Activated CD8-positive, alpha-beta memory T cell treated with anti-CD3 and anti-CD28 coated beads, Interleukin-2, amount 50 U/mL, for 1 hour (primary cell): ENCODE measurements around the gene LCMT1.

Experiments
- DNase-seq: peaks from one replicate; pipeline ENCODE4 v3.0.0-alpha.2; 2020; ENCODE audit errors: extremely low read depth

Gene LCMT1

DNA sequence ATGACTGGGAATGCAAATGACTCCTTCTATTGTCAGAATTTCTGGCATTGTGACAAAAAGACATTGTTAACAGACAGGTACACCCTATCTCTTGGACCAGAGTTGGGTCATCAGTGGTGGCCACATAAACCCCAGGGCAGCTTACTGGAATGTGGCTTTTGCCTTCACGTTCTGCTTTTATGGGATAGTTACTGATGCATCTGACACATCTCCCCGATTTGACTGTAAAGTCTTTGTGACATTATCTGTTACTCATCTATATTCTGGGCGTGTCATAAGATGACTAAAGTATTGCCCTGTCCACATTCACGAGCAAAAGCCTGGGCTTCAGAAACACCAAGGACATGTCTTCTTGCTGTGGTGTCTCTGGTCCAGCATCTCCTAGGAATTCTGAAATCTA, 86.5 kb downstream of the LCMT1 start:
- DNase-seq: no peak

GRCh38 chr16:25199457-25199856, 87.9 kb downstream of the LCMT1 start:
- no peak for DNase-seq

- DNase-seq: no peak
Measured at GRCh38 chr16:25210758-25211157, 99.2 kb downstream of the LCMT1 start.

DNA sequence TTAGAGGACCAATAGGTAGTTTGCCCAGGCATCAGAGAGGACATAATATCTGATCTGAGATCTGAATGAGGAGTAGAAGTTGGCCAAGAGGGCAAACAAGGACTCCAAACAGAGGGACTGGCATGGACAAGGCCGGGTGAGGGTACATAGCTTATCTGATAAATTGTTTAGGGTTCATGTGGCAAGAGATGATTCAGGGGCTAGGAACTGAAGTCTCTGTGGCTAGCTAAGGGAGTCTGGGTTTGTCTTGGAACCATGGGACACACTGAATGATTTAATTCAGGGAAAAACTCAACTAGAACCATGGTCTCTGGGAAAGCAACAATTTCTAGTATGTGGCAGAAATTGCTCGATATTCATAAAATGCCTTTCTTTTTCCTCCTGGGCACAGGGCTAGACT, 101.1 kb downstream of the LCMT1 start:
- DNase-seq: no peak

DNA sequence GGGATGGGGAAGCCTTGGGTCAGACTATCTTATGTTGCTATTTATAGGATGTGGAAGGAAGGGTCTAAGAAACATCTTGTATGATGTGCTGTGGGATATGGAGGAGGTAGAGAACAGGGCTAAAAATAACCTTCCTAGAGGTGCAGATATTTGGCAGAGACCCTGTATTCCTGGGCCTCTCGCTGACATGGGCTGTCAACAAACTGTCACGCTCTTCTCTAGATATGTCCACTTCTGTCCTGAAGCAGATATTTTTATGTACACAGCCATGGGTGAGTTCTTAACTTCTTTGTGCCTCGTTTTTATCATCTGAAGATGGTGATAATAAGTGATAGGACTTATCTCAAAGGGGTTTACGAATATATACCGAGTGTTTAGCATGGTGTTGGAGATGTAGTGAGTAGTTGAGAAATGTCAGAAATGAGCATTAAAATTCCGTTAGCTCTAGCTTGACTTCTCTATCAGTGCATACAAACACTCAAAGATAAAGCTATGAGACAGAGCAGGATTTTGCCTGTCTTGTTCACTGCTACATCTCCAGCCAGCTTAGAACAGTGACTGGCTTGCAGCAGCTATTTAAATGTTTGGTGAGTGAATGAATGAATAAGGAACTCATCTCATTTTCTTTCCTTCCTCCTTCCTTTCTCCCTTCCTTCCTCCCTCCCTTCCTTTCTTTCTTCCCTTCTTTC, 102.3 kb downstream of the LCMT1 start:
- no peak for DNase-seq

DNA sequence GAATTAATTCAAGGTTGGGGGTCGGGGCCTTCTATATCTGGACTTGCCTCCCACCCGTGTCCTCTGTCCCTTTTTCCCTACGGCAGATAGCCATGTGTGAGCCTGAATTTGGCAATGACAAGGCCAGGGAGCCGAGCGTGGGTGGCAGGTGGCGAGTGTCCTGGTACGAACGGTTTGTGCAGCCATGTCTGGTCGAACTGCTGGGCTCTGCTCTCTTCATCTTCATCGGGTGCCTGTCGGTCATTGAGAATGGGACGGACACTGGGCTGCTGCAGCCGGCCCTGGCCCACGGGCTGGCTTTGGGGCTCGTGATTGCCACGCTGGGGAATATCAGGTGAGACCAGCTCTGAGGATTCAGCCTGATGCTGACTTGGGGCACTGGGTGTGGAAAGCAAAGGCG, 105.6 kb downstream of the LCMT1 start:
- DNase-seq: no peak

DNA sequence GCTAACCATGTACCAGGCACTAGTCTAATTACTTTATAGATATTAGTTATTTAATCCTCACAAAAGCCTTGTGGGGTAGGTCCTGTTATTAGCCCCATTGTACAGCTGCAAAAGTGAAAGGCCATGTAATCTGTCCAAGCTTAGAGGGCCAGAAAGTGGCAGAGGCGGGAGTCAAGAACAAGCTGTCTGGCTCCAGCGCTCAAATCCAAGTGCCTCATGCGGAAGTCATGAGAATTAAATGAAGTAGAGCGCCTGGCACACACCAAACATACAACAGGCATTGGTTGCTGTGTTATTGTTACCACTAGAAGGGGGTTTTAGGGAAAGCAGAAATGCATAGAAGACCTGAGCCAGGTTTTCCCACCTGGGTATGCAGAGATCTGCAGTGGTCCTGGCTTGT, 106.4 kb downstream of the LCMT1 start:
- no peak for DNase-seq

DNA sequence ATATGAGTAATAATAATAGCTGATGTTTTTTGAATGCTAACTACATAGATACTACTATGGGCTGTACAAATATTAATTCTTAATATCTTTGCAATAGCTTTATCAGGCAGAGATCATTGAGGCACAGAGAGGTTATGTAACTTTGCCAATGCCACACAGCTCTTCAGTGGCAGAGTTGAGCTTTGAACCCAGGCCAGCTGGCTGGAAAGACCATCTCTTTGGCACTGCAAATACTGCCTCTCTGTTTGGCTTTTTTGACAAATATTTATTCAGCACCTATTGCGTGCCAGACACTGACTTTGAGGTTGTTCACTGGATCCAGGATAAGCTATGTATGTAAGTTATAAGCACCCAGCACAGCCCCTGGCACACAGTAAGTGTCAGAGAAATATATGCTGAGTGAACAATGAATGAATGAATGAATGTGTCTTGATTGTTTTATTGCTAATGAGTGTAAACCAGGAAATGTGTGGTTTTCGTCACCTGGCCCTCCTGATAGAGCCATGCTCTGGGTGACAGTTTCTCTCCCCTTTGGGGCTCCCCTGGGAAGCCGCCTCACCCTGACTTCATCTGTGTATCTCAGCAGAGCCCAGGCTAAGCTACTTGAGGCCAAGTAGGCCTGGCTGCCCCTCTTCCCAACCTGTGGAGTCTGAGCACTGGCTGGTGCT, 107.7 kb downstream of the LCMT1 start:
- no peak for DNase-seq

- no peak for DNase-seq
Measured at GRCh38 chr16:25222959-25223358, 111.4 kb downstream of the LCMT1 start.

DNA sequence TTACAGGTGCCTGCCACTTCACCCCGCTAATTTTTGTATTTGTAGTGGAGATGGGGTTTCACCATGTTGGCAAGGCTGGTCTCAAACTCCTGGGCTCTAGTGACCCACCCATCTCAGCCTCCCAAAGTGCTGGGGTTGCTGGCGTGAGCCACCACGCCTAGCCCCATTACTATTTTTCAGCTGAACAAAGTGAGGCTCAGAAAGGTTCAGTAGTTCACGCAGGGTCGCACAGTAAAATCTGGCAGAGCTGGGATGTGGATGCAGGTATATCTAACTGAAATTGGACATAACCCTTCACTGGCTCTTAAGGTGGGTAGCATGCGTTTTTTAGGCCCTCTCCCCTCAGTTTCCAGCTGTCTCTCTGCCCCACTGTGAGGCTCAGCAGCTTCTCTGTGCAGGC, 112.4 kb downstream of the LCMT1 start:
- DNase-seq: no peak

GRCh38 chr16:25224731-25225319, 113.3 kb downstream of the LCMT1 start:
- no peak for DNase-seq
